PC-3 (cell line): ENCODE data around the gene KLHDC8B. TPM values are rescaled to one million over a fixed set of nuclear protein-coding genes. Genes with fewer than 3 reads are reported as not detected.

Experiments used
- ATAC-seq: fragments of 200-7000 bp; cut with Tn5 transposase; 2 replicates; pipeline ENCODE4 v1.9.1; 2020; ENCODE audit warnings: mild to moderate bottlenecking, moderate library complexity
- BruUV-seq: library from RNA; stranded (reverse); fragments of 400-500 nt; replicated peaks from 2 replicates; lab custom pipeline; 2021; lab: Mats Ljungman, UMichigan
- CTCF ChIA-PET: fragments of 300-600 bp; sonication (Branson Sonifier 250); formaldehyde crosslinking; loops from one replicate; lab custom pipeline; 2022; ENCODE audit warnings: antibody characterized with exemption; lab: Charles Lee
- POLR2A ChIA-PET: fragments of 300-600 bp; sonication (Branson Sonifier 250); formaldehyde crosslinking; loops from one replicate; lab custom pipeline; 2022; ENCODE audit warnings: antibody characterized with exemption; ENCODE audit not compliant: unreplicated experiment; lab: Charles Lee
- DNase-seq: peaks from one replicate; pipeline ENCODE4 v3.0.0-alpha.2; 2015
- H2AFZ ChIP-seq: fragments of 300-600 bp; sonication (generic); 2 replicates; pipeline ENCODE4 v1.6.0; 2016; ENCODE audit warnings: antibody characterized with exemption, low read length
- H3F3A ChIP-seq: fragments of 300-600 bp; sonication (generic); one replicate; pipeline ENCODE4 v1.6.0; 2017; ENCODE audit warnings: antibody characterized with exemption, low read length, control low read depth, mild to moderate bottlenecking; ENCODE audit not compliant: unreplicated experiment
- H3K27ac ChIP-seq: fragments of 300-600 bp; sonication (generic); 2 replicates; pipeline ENCODE4 v1.5.1; 2016; ENCODE audit warnings: mild to moderate bottlenecking, low read length
- H3K27me3 ChIP-seq: fragments of 300-600 bp; sonication (generic); 2 replicates; pipeline ENCODE4 v1.6.1; 2016; ENCODE audit warnings: low read length, mixed read lengths
- H3K36me3 ChIP-seq: fragments of 300-600 bp; sonication (generic); 2 replicates; pipeline ENCODE4 v1.6.1; 2016; ENCODE audit warnings: low read depth, mixed run types, low read length, mixed read lengths
- H3K4me1 ChIP-seq: fragments of 300-600 bp; sonication (generic); 2 replicates; pipeline ENCODE4 v1.5.1; 2016; ENCODE audit warnings: low read length; ENCODE audit not compliant: insufficient read depth
- H3K4me2 ChIP-seq: fragments of 300-600 bp; sonication (generic); 2 replicates; pipeline ENCODE4 v1.6.0; 2016; ENCODE audit warnings: low read length
- H3K4me3 ChIP-seq: fragments of 300-600 bp; sonication (generic); 2 replicates; pipeline ENCODE4 v1.5.1; 2016; ENCODE audit warnings: mild to moderate bottlenecking, low read length, mixed read lengths
- H3K79me2 ChIP-seq: fragments of 300-600 bp; sonication (generic); 2 replicates; pipeline ENCODE4 v1.6.1; 2017; ENCODE audit warnings: low read length, mixed read lengths
- H3K9ac ChIP-seq: fragments of 300-600 bp; sonication (generic); 2 replicates; pipeline ENCODE4 v1.6.0; 2016; ENCODE audit warnings: mild to moderate bottlenecking, low read length
- H3K9me2 ChIP-seq: fragments of 300-600 bp; sonication (generic); replicated peaks from 2 replicates; pipeline ENCODE4 v1.6.1; 2016; ENCODE audit warnings: mixed run types, low read length, mixed read lengths
- H3K9me3 ChIP-seq: fragments of 300-600 bp; sonication (generic); 2 replicates; pipeline ENCODE4 v1.6.1; 2016; ENCODE audit warnings: low read length, mixed read lengths
- H4K20me1 ChIP-seq: fragments of 300-600 bp; sonication (generic); 2 replicates; pipeline ENCODE4 v1.6.1; 2016; ENCODE audit warnings: low read length, mixed read lengths
- EZH2 ChIP-seq: fragments of 300-600 bp; sonication (generic); IDR thresholded peaks from one replicate; pipeline ENCODE4 v1.6.1; 2017; ENCODE audit warnings: antibody characterized with exemption, mild to moderate bottlenecking, low read length; ENCODE audit not compliant: unreplicated experiment
- EZH2phosphoT487 ChIP-seq: fragments of 300-600 bp; sonication (generic); IDR thresholded peaks from 2 replicates; pipeline ENCODE4 v1.6.1; 2018; ENCODE audit warnings: mild to moderate bottlenecking, antibody characterized with exemption, low read length, borderline replicate concordance
- intact Hi-C: fragments of 100-400 bp; cut with micrococcal nuclease; formaldehyde crosslinking; loops from 2 replicates; pipeline ENCODE4 v1.9.0; 2023
- total RNA-seq: library from RNA; depleted of rRNA; stranded (reverse); fragments of >200 nt; gene quantifications from 2 replicates; pipeline ENCODE4 v1.2.3, GENCODE V29; 2014
- TF ChIP-seq, protein P1 (sequence below): fragments of 300-600 bp; sonication (generic); conservative IDR thresholded peaks from 2 replicates; pipeline ENCODE4 v1.5.1; 2017; ENCODE audit warnings: antibody characterized with exemption, low read depth, mild to moderate bottlenecking, low read length

Gene KLHDC8B
- total RNA-seq, 1 experiment from 2014 or later = 34.4 TPM

DNA sequence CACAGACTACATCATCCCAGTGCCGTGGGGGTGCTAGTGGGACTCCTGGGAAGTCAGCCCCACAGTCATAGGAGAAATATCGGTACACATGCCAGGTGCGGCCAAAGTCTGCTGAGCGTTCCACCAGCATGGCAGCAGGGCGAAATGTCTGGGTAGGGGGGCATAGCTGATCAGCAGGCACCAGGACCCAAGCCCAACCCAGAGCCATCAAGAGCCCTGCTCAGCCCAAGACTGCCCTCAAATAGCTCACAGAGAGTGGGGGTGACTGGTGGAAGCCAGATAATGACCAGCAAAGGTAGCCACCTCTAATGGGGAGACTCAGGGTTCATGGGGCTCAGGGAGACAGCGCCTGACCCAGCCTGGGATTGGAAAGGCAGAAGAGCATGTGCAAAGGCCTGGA, 39.8 kb upstream of the KLHDC8B start:
- Histone ChIP-seq H3K9me3 (no peaks in the 10 kb centered on the region), H3K4me1 (peaks cover 12% of the 10 kb centered on the region), H3K9me2 (no peaks in the 10 kb centered on the region), H3K79me2 (peaks cover 25% of the 10 kb centered on the region), H3K27me3 (no peaks in the 10 kb centered on the region), H3K36me3 (peaks cover 5% of the 10 kb centered on the region; the same call in 1 of the 2 replicates), H3K4me2 (peak overlapping the region; percentile 99), H3K9ac (peak overlapping the region; percentile 89), H4K20me1 (no peaks in the 10 kb centered on the region), H3F3A (no peaks in the 10 kb centered on the region), H2AFZ (no peak overlapping the region), H3K27ac (peak overlapping the region; percentile 93), H3K4me3 (peak overlapping the region; percentile 91)
- POLR2A ChIA-PET = no interaction called here
- ATAC-seq (no peak), DNase-seq (no peak)
- no TSS peak for BruUV-seq
- TF ChIP-seq EZH2phosphoT487 (no peak), EZH2 (no peak)
- TF ChIP-seq, protein P1, sequence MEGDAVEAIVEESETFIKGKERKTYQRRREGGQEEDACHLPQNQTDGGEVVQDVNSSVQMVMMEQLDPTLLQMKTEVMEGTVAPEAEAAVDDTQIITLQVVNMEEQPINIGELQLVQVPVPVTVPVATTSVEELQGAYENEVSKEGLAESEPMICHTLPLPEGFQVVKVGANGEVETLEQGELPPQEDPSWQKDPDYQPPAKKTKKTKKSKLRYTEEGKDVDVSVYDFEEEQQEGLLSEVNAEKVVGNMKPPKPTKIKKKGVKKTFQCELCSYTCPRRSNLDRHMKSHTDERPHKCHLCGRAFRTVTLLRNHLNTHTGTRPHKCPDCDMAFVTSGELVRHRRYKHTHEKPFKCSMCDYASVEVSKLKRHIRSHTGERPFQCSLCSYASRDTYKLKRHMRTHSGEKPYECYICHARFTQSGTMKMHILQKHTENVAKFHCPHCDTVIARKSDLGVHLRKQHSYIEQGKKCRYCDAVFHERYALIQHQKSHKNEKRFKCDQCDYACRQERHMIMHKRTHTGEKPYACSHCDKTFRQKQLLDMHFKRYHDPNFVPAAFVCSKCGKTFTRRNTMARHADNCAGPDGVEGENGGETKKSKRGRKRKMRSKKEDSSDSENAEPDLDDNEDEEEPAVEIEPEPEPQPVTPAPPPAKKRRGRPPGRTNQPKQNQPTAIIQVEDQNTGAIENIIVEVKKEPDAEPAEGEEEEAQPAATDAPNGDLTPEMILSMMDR = no peak
- intact Hi-C loops = loop anchor here (5.0 kb wide), 1 partner anchor 281 kb away; the partner anchor contains the start of genes RHOA and TCTA
- CTCF ChIA-PET = no interaction called here

DNA sequence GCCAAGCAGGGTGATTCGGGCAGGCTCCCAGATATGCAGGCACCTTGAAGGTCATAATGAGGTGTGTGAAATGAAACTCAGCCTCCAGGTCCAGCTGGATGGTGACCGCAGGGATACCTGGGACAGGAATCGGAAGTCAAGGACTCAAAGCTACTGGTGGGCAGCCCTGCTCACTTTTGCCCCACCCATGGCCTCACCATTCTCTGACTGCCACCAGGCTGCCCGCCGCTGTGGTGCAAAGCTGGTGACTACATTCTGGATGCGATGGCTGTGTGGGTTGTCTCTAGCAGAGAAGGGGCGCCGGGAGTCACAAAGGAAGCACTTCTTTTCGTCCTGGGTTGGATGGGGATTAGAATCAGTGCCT, 39.3 kb upstream of the KLHDC8B start:
- H3F3A ChIP-seq = no peaks in the 10 kb centered on the region
- no peak for TF ChIP-seq EZH2
- no peak for TF ChIP-seq EZH2phosphoT487
- TF ChIP-seq, protein P1 = no peak
- DNase-seq (no peak), ATAC-seq (no peak)
- H3K9me2 ChIP-seq = no peaks in the 10 kb centered on the region
- H3K36me3 ChIP-seq = peaks cover 5% of the 10 kb centered on the region; the same call in 1 of the 2 replicates
- H3K9ac ChIP-seq = peak overlapping the region; percentile 89
- H4K20me1 ChIP-seq = no peaks in the 10 kb centered on the region
- H2AFZ ChIP-seq = peak overlapping the region; percentile 94
- ChIA-PET CTCF (interaction anchor here (0.9 kb wide), 1 partner anchor 38 kb away, joined by 4 read pairs; the partner anchor contains the start of gene QRICH1), POLR2A (interaction anchor here (0.6 to 0.9 kb wide), 2 partner anchors 11 to 38 kb away, joined by 3 read pairs; no protein-coding TSS in a partner anchor)
- H3K4me3 ChIP-seq = peak overlapping the region; percentile 91
- intact Hi-C loops = loop anchor here (5.0 kb wide), 1 partner anchor 280 kb away; the partner anchor contains the start of genes RHOA and TCTA
- no peaks in the 10 kb centered on the region for H3K27me3 ChIP-seq
- no peaks in the 10 kb centered on the region for H3K9me3 ChIP-seq
- H3K4me1 ChIP-seq = peaks cover 12% of the 10 kb centered on the region
- H3K4me2 ChIP-seq = peak overlapping the region; percentile 99
- peaks cover 25% of the 10 kb centered on the region for H3K79me2 ChIP-seq
- BruUV-seq = no TSS peak
- peak overlapping the region; percentile 93 for H3K27ac ChIP-seq
